Endothelial cell of umbilical vein (primary cell): ENCODE measurements around the gene RAD51B.

Experiments
- CTCF ChIP-seq, 2 donors: IDR thresholded peaks; 1 replicate in 1 of 2; 2 replicates in 1 of 2; pipeline ENCODE4 v1.5.1; 2011; ENCODE audit warnings: low read length in 2 of 2, mild to moderate bottlenecking in 2 of 2, moderate library complexity in 2 of 2, control low read depth in 1 of 2, inconsistent platforms in 1 of 2, low read depth in 1 of 2; ENCODE audit not compliant: insufficient read depth in 1 of 2; ENCODE audit errors: extremely low read depth in 1 of 2
- EZH2 ChIP-seq: IDR thresholded peaks from 2 replicates; pipeline ENCODE4 v1.6.1; 2012; ENCODE audit warnings: borderline replicate concordance, low read depth, mild to moderate bottlenecking, moderate library complexity, low read length, inconsistent platforms; ENCODE audit not compliant: severe bottlenecking
- GATA2 ChIP-seq: IDR thresholded peaks from 2 replicates; pipeline ENCODE4 v1.7.0; 2011; ENCODE audit warnings: low read depth, mild to moderate bottlenecking, moderate library complexity, mixed read lengths, low read length; ENCODE audit not compliant: insufficient read length, insufficient read depth
- MAX ChIP-seq: IDR thresholded peaks from 2 replicates; pipeline ENCODE4 v1.6.1; 2011; ENCODE audit not compliant: insufficient read depth, insufficient read length
- MYC ChIP-seq: IDR thresholded peaks from one replicate; pipeline ENCODE4 v1.6.1; 2011; ENCODE audit warnings: mild to moderate bottlenecking, low read depth, low read length
- POLR2A ChIP-seq: IDR thresholded peaks from 2 replicates; pipeline ENCODE4 v1.6.1; 2012; ENCODE audit warnings: low read depth, mild to moderate bottlenecking, control low read depth, low read length
- POLR2AphosphoS5 ChIP-seq: IDR thresholded peaks from 2 replicates; pipeline ENCODE4 v1.6.1; 2012; ENCODE audit warnings: low read depth, mild to moderate bottlenecking, control low read depth, low read length, moderate library complexity; ENCODE audit not compliant: insufficient read depth

GRCh38 chr14:68476212-68477109, 656.9 kb downstream of the RAD51B start:
- no peak for TF ChIP-seq CTCF (IDR thresholded peaks at IDR 0.05; ENCODE audit: extremely low read depth in 1 of 2, insufficient read depth in 1 of 2, low read depth in 1 of 2, low read length in 2 of 2)
- TF ChIP-seq POLR2A: peak; percentile 46
- no peak for TF ChIP-seq EZH2
- peak; percentile 52 for TF ChIP-seq POLR2AphosphoS5
- TF ChIP-seq MAX: no peak
- no peak for TF ChIP-seq MYC
- TF ChIP-seq GATA2: peak; percentile 51
